ENCODE measurements around the gene FOXD1.
"Not testable (repeated sequence)": the region's sequence is repeated elsewhere in the genome, so short reads cannot be mapped to it uniquely, and the experiment has no call there.

The FOXD1 gene

DNA sequence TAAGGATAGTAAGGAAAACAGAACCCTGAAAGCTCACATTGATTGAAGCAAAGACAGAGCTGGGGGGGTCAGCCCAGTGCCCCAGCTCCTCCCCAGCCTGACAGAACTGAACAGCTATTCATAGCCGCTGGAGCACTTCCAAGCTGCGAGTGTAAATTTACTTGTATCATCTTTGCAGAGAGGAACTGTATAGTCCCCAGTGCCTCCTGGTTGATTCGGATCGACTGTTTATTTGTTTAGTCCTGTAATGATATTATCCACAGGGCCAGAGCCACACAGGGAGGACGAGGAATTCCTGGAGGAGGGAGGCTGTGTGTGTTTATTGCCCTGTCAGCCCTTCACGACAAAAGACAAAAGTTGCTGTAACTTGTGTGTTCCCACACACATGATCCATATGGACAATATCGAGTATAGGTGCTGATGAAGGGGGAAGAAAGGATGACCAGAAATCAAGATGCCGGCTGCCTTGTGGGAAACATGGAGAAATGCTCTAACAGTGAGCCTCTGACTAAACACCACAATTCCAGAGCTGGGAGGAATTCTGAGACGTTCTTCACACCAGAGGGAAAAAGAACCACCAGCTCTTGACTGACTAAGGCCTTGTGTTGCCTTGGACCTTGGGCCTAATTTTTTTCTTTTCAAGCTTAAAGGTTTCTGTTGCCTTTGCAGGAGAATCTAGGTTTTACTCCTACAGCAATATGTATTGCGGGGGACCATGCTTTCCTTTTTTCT, 31.1 kb downstream of the FOXD1 start:
- DNase-seq (ENCODE audit: low spot score), result peak; percentile 10

DNA sequence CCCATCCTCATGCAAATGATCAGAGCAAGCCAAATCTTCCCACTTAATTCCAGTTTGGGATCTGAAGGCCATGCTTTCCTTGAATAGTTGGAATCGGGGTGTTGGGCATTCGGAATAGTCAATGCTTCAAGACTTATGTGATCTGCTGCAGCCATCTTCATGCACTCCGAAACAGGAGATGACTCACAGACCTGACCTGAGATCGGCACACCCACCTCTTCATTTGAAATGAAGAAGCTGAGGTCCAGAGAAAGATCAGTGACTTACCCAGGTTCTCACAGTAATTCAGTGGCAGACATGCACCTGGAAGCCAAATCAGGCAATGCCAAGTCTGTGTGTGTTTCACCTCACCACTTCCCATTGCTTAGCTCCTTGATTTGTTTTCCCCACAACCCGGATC, 33.0 kb downstream of the FOXD1 start:
- no peak for DNase-seq (ENCODE audit: low spot score)

DNA sequence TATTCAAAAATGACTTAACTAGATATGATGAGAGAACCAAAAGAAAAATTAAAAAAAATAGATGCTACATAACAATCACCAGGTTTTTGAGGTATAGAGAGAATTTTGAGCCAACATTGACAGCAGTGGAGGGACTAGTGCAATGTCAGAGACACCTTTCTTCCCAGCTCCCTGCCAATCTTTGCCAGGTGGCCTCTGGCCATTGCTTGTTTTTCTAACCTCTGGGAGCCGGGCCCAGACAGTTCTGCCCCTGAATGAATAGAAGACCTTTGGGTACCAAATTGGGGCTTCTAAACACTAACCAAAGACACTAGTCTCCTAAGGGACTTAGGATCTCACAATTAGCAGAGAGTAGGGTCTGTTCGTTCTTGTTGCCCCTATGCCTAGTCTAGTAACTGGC, 33.4 kb downstream of the FOXD1 start:
- no peak for DNase-seq (ENCODE audit: low spot score)

DNA sequence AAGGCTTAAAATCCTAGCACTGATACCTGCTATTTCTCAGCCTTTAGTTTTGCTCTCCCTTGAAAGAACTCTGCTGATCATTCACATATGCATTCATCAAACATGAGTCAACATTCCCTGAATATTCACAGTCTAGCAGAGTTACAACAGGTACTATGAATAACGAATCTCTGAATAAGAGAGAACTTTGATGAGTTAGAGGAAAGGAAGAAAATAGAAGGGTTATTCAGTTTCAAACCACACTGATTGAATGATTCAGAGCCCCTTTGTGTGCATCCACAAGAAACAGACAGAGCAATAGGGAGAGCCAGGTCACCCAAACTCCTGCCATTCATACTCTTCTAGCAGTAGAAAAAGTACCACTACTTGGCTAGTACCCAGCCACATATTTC, 36.0 kb downstream of the FOXD1 start:
- no peak for DNase-seq (ENCODE audit: low spot score)

DNA sequence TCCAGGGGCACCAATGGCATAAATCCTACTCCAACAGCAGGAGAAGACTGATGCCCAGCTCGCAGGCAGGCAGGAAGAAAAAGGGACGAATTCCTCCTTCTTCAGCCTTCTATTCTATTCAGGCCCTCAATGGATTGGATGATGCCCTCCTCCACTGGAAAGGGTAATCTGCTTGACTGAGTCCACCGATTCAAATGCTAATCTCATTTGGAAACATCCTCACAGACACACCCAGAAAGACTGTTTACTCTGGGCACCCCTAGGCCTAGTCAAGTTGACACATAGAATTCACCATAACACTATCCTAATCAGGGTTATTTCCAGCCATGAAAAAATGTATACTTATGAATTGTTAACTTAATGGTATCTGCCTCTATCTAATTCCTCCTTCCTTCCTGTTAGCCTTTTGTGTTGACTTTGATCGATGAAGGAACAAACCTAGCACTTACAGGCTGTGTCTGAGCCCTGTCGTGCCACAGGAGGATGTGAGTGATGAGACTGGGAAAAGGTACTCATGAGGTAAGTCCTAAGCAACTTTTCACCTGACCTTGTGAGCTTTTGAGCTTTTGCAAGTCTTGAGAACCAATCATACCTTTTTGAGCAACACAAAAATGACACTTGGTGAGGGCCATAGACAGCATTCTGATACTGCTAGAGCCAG, 36.5 kb downstream of the FOXD1 start:
- no peak for DNase-seq (ENCODE audit: low spot score)

DNA sequence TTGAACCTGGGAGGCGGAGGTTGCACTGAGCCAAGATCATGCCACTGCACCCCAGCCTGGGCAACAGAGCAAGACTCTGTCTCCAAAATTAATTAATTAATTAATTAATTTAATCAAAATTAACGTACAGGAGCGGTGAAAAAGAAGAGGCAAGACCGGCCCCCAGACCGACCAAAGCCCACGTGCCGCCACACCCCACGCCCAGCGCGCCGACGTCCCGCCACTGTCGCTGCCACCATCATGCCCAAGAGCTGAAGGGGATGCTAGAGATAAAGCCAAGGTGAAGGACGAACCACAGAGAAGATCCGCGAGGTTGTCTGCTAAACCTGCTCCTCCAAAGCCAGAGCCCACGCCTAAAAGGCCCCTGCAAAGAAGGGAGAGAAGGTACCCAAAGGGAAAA, 38.6 kb downstream of the FOXD1 start:
- DNase-seq (ENCODE audit: low spot score), result not testable (repeated sequence)

DNA sequence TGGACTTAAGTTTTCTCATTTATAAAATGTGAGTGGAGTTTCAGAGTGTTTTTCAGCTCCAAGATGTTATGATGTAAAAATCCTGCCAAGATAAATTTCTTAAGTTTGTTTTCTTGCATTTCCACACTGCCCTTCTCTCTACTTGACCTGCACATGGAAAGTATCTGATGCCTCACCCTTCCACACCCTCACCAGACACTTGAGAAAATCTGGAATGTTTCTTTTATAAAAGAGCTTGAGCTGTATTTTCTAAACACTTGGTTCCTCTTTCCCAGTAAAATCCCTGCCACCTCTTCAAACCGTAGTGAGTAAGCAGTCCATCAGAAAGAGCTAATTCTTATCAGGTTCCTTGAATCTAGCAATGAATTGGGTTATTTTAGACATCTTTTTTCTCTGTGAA, 42.9 kb downstream of the FOXD1 start:
- DNase-seq (ENCODE audit: low spot score), result no peak

DNA sequence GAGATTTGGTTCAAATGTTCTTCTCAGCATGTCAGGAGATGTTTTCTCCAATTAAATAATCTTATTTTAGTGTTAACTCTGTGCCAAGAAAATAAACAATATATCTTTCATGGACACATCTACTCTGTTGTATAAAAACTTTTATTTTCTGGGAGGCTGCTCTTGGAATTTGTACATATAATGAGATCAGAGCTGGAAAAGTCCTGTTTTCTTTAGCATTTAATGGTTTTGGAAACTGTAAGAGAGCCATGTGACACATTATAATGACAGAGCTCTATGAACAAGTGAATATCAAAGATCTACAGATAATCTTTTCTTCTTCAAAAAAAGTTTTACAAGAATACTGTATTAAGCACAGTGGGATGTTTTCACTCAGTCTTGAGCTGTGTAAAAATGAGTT, 48.8 kb downstream of the FOXD1 start:
- DNase-seq (ENCODE audit: low spot score), result no peak
